Jurkat, Clone E6-1 (cell line): ENCODE data around the gene ZNF688.
"Not testable (repeated sequence)": the region's sequence is repeated elsewhere in the genome, so short reads cannot be mapped to it uniquely, and the experiment has no call there.

Source experiments
- DNase-seq: peaks from one replicate; pipeline ENCODE4 v3.0.0-alpha.2; 2011; ENCODE audit warnings: low read depth, low spot score
- H3K4me3 ChIP-seq: 2 replicates; pipeline ENCODE4 v1.5.1; 2011; ENCODE audit warnings: mild to moderate bottlenecking, low read length, control low read depth, moderate library complexity

ZNF688 gene

DNA sequence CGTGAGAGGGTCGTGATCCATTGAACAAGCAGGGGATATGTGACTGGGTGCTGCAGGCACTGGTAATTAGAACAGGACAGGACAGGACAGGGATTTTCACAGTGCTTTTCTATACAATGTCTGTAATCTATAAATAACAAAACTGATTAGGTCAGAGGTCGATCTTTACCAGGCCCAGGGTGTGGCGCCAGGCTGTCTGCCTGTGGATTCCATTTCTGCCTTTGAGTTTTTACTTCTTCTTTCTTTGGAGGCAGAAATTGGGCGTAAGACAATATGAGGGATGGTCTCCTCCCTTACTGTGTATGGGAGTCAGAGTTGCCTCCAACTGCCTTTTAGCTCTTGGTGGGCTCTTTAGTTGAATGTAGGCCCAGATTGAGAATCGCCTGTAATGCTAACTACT, 11.8 kb downstream of the ZNF688 start:
- no peak overlapping the region for H3K4me3 ChIP-seq
- no peak for DNase-seq

DNA sequence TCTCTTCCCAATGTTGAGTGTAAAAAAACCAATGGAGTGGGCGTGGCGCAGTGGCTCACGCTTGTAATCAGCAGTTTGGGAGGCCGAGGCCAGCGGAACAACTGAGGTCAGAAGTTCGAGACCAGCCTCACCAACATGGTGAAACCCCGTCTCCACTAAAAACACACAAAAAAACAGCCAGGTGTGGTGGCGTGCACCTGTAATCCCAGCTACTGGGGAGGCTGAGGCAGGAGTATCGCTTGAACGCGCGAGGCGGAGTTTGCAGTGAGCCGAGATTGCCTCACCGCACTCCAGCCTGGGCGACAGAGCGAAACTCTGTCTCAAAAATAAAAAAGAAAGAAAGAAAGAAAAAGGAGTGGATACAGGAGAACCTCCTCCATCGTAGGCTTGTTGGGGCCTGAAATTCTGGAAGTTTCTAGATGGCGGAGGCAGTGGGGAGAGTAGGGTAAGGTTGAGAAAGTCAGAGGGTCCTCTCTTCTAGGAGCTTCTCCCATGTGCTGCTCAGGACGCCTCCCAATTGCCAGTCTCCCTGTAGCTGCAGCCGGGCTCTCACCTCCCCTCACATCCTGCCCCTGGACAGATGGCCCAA, 12.6 kb downstream of the ZNF688 start:
- no peak for DNase-seq
- H3K4me3 ChIP-seq = peak overlapping the region; percentile 76

DNA sequence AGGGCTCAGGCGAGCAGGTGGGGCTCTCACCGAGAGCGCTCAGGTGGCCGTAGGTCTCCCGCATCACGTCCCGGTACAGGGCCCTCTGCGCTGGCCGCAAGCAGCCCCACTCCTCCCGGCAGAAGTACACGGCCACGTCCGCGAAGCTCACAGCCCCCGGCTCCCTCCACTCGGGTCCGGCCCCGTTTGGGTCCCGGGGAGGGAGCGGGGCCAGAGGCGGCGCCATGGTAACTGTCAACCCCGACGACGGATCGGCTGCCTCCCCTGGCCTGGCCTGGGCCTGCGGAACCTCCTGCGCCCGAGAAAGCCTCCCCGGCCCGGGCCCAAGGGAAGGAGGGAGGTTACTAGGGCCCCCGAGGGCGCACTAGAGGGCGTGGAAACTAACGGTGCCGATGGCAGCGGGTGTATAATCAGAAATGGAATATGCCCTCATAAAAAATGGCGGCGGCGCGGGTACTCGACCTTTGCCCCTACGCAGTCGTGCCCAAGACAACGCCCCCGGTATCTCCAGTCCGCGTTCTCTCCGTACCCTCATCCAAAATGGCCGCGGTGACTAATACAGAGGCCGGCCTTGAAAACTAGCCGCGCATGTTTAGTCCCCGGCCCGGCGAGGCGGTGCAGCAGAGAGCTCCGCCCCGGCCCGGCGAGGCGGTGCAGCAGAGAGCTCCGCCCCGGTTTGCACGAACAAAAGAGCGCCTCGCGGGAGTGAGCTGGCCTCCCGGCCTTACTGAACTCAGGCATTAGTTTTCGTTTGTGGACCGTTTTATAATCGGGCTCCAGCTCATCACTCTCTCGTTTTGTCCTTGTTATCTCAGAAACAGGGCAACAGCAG, 13.3 kb downstream of the ZNF688 start, which contains the start of gene ZNF764:
Gene ZNF764 (minus strand): TSS at position 418 of the 832 bp plus-strand sequence. CDS start 192 bp downstream, at position 226.
- peak within 1 kb of the TSS; percentile 76 for H3K4me3 ChIP-seq
- DNase-seq = peak; percentile 97

DNA sequence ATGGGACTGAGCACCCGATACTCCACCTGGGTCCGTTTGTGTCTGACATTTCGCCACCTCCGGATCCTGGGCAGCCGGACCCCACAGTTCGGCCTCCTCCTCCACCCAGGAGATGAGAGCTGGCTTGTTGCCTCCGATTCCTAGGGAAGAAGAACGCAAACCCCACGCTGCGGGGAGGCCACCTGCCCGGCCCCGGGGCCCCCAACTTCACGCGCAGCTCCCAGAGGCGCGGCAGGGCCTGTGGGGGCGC, 13.9 kb downstream of the ZNF688 start:
- no peak for DNase-seq

DNA sequence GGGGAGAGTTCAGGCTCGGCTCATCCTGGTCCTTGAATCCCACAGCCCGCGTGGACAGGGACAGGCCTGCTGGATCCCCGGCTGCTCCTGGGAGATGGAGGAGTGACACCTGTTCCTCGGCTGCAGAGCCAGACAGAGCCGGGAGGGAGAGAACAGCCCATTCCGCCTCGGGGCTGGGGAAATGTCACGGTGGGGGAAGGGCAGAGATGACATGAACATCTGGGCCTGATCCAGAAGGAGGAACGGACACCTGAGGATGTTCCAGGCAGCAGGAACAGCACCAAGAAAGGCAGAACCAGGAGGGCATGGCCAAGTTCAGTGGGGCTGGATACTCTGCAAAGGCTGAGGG, 15.4 kb downstream of the ZNF688 start:
- H3K4me3 ChIP-seq = no peak overlapping the region
- DNase-seq = no peak

More for the DNA sequence above, 13.9 kb downstream of the ZNF688 start:
- H3K4me3 ChIP-seq = peak overlapping the region; percentile 76

DNA sequence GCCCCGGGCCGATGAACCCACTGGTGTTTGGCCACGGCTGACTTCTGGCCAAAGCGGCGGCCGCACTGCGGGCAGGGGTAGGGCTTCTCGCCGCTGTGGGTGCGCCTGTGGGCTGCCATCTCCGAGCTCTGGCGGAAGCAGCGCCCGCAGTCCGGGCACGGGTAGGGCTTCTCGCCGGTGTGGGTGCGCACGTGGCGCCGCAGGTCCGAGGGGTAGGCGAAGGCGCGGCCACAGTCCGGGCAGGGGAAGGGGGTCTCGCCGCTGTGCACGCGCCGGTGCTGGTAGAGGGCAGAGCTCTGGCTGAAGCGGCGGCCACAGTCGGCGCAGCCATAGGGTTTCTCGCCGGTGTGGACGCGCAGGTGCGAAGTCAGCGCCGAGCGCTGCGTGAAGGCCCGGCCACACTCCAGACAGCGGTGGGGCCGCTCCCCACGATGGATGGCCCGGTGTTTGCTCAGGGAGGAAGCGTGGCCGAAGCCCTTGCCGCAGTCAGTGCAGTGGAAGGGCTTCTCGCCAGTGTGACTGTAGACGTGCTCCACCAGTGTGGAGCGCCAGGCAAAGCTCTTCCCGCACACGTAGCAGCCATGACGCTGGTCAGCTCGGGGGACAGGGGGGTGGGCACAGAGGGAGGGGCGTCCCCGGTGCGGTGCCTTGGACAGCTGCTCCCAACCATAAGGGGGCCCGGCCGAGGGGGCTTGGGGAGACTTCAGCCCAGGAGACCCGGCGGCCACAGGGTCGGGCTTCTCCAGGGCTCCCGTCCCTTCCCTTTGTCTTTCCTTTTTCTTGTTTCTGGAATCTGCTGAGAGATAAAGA, 16.0 kb downstream of the ZNF688 start:
- no peak for DNase-seq
- H3K4me3 ChIP-seq = no peak overlapping the region

DNA sequence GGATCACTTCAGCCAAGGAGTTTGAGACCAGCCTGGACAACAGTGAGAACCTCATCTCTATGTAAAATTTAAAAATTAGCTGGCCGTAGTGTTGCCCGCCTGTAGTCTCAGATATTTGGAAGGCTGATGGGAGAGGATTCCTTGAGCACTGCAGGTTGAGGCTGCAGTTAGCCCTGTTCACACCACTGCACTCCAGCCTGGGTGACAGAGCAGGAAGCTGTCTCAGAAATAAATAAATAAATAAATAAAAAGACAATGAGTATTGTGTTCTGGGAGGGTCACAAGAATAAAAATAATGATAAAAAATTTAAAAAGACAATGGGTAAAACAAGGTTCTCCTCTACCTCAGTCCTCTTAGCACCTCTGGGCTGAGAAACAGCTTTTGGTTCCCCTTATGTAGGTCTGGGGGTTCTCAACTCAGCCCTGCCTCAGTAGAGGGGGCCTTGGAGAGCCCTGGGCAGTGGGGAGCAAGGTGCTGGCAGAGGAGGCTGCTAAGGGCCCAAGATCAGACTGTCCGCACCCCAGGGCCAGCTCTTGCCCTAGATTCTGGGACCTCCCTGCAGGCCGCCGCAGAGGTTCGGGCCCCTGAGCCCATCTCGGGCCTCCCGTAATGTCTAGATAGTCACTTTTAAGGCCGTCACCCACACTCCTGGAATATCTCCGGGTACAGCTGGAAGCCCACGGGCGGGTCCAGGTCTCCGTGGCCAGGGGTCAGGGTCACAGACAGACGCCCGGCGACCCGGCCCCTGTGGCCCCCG, 16.8 kb downstream of the ZNF688 start:
- DNase-seq = no peak
- H3K4me3 ChIP-seq = no peak overlapping the region

DNA sequence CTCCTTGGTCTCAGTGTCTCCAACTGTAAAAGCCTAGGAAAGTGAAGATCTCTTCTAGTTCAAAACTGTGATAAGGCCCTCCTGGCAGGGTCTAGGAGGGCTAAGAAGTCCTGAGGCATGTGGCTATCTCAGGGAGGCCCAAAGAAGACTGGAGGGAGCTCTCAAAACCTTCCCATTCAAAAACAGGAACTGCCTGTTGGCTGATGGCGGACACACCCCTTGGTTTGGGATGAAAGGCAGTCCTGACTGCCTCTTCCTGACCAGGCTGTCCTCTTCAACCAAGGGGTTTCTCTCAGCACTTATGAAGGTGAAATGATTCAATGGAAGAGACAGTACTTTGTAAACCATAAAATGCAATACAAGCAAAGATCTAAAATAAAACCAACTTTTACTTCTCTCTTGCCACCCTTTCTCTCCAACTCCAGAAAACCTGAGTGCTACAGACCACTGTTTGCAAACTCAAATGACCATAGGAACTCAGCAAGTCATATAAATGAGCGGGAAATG, 18.1 kb downstream of the ZNF688 start:
- DNase-seq = no peak
- H3K4me3 ChIP-seq = no peak overlapping the region

DNA sequence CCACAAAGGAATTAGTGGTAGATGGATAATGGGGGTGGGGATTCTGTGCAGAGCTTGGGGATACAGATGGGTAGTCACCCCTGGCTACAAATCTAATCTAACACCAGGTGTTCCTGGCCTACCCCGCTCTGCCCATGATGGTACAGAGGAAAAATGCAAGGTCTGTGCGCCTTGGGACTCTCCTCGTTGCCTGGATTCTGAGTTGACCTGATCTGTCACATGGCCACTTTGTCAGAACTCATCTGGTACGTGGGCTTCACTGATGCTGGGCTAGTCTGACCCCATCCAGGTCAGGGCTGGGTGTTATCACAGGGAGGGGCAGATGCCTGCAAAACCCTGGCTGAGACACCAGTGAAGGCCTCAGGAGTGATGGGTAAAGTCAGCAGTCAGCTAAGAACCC, 18.6 kb downstream of the ZNF688 start:
- H3K4me3 ChIP-seq = no peak overlapping the region
- no peak for DNase-seq

DNA sequence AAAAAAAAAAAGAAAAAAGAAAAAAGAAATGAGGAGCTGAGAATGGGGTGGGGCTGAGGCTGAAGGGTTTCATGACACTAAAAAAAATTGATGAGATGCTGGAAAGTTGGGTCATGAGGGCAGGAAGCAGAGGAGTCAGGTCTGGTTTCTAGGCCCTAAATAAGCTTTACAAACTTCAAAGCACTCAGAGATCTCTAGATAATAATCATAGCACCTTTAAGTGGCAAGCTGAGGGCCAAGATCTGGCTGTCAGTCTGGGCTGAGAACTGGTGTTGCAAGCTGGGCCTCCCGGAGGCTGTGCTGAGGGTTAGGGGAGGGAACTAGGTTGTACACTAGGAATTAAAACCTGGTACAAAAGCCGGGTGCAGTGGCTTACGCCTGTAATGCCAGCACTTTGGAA, 19.7 kb downstream of the ZNF688 start:
- peak; percentile 90 for DNase-seq
- H3K4me3 ChIP-seq = no peak overlapping the region

DNA sequence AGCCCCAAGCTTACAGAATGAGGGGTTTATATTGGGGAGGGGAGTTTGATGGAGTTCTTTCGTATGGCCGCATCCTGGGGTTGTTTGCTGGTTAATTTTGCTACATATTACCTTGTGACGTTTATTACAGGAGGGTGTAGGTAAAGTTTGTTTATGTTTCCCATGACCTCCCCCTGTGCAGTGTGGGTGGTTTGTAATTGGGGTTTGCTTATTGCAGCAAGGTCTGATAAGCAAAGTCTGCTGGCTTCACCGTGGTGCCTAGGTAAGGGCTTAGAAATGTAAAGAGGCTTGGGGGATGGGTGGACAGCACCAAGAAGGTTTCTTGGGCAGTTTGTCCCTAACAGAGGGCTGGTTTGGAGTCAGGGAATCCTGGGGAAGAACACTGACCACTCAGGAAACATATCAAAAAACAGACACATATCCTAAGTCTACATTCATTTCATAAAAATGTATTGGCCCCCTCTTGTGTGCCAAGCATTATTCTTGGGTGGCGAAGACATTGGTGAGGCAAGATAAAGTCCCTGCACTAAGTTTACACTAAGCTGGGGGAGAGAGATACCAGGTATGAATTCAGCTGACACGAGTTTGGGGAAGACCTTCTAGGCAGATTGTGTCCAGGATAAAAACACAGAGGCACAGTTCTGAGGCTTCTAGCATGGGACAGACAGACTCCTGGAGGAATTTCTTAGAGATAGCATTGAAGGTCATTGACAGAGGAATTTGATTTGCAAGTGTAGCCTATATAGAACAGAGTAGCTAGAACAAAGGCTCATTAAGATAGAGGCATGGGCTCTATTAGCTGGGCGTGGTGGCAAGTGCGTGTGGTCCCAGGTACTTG, 22.9 kb downstream of the ZNF688 start:
- DNase-seq = no peak
- H3K4me3 ChIP-seq = no peak overlapping the region

DNA sequence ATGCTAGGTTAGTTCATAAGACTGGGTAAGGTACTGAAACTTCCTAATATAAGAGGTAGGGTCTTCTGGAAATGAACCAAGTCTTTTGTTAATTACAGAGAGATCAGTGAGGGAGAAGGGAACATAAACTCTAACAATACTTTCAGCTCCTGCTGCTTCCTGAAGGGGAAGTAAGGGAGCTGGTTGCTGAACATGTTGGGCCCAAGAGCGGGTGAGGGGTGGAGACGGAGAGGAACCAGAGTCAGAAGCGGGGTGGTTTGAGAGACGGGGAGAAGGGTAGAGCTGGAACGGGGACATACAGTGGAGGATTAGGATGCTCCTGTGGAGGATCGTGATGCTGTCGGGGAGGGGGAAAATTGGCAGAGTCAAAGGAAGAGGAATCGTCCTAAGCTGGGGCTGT, 25.4 kb downstream of the ZNF688 start:
- no peak overlapping the region for H3K4me3 ChIP-seq
- DNase-seq = no peak

DNA sequence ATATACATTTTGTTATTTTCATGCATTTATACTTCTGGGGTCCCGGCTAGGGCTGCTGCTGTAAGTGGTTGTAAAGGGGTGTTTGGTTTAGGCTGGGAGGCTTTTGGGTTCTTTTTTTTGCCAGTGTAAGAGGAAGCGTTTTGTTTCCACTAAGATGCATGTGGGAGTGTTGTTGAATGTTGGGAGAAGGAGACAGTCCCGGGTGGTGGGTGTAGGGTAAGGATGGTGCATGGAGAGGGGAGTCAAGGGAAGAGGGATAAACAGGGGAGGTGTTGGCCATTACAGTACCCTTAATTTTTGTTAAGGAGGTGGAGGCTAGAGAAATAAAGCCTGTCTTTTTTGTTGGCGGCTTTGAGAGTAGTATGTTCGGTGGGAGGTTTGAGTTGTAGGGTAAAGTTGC, 28.4 kb downstream of the ZNF688 start:
- H3K4me3 ChIP-seq = no peak overlapping the region
- no peak for DNase-seq

DNA sequence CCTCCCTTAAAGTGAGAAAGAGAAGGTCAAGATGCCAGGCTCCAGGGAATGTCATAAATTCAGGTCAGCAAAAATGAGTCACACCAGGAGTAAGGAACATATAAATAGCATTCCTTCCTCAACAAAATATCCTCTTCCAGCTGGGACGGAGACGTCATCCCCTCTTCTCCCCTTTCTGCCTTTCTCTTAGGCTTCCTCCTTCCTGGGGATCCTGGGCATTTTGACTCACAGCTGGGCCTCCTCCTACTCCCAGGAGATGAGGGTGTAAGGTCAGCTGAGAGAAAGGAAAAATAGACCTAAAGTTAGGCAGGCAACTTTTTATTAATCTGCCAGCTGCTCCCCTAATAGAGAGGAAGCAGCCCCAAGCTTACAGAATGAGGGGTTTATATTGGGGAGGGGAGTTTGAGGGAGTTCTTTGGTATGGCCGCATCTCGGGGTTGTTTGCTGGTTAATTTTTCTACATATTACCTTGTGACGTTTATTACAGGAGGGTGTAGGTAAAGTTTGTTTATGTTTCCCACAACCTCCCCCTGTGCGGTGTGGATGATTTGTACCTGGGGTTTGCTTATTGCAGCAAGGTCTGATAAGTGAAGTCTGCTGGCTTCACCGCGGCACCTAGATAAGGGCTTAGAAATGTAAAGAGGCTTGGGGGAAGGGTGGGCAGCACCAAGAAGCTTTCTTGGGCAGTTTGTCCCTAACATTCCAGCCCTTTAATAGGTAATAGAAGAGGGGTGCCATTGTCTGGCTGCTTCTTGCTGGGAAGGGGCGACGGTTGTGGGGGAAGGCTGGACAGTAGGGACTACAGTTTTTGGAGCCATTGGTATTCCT, 29.8 kb downstream of the ZNF688 start:
- H3K4me3 ChIP-seq = no peak overlapping the region

DNA sequence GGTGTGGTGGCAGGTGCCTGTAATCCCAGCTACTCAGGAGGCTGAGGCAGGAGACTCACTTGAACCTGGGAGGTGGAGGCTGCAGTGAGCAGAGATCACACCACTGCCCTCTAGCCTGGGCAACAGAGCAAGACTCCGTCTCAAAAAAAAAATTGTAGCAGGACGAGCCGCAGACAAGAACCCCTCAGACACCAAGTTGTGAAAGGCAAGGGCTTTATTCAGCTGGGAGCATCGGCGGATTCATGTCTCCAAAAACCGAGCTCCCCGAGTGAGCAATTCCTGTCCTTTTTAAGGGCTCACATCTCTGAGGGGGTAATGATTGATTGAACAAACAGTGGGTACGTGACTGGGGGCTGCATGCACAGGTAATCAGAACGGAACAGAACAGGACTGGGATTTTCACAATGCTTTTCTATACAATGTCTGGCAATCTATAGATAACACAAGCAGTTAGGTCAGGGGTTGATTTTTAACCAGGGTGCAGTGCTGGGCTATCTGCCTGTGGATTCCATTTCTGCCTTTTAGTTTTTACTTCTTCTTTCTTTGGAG, 30.5 kb downstream of the ZNF688 start:
- H3K4me3 ChIP-seq, DNase-seq: not testable (repeated sequence)

More for the DNA sequence above, 29.8 kb downstream of the ZNF688 start:
- no peak for DNase-seq

DNA sequence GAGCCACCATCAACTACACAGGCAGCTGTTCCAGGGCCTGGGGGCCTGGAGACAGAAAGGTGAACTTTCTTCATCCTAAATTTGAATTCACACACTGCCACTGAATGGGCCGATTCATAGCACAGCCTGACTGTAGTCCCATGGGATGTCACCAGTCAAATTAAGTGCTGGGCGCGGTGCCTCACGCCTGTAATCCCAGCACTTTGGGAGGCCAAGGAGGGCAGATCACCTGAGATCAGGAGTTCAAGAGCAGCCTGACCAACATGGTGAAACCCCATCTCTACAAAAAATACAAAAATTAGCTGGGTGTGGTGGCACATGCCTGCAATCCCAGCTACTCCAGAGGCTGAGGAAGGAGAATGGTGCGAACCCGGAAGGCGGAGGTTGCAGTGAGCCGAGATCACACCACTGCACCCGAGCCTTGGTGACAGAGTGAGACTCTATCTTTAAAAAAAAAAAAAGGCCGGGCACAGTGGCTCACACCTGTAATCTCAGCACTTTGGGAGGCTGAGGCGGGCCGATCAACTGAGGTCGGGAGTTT, 31.5 kb downstream of the ZNF688 start:
- DNase-seq, H3K4me3 ChIP-seq: not testable (repeated sequence)
